Subcutaneous adipose tissue (tissue), 4 donors: ENCODE results near the gene PURA. TPM values are rescaled to one million over a fixed set of nuclear protein-coding genes. Genes with fewer than 3 reads are reported as not detected.

Source experiments
- CTCF ChIP-seq: fragments of 450-650 bp; IDR thresholded peaks from one replicate; pipeline ENCODE4 v1.5.1; 2016; ENCODE audit warnings: low read depth, mild to moderate bottlenecking, control low read depth, antibody characterized with exemption, moderate library complexity
- total RNA-seq, 4 donors: library from RNA; depleted of rRNA; stranded (reverse); fragments of >200 nt; gene quantifications; one replicate each; pipeline ENCODE4 v1.1.0, GENCODE V29; 2016

PURA gene
- total RNA-seq, 4 donors from 2014 or later, result 25.6 to 41.7 (median 31.5) TPM

DNA sequence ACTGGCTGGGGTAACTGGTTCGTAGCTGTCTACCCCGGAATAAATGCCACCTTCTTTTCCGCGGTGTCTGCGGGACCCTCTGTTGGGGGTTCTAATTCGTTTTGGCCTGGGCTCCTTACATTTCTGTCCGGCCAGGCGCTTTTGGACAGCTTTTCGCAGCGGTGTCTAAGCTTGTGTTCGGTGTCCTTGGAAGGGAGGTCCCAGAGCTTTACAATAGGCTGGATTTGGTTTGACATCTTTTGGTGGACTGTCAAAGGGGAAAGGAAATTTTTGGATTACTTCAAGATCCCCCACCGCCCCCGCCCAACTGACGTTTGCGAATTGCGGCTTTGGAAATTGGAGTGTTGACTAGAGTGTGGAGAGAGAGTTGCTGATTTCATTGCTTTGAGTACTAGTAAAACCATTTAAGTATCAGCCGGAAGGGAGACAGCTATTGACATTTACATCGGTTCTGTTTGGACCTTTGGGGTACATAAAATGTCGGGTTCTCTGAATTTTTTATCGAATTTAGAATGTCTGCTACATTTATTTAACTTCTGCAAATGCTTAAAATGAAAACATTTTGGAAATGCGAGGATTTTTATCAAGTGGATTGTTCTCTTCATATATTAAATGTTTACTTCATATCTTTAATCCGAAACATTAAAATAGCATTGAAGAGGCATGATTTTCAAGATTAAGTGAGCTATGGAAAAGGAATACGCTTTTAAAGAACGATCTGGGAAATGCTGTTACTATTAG is 4.7 kb upstream of the PURA start:
- no peak for TF ChIP-seq CTCF

DNA sequence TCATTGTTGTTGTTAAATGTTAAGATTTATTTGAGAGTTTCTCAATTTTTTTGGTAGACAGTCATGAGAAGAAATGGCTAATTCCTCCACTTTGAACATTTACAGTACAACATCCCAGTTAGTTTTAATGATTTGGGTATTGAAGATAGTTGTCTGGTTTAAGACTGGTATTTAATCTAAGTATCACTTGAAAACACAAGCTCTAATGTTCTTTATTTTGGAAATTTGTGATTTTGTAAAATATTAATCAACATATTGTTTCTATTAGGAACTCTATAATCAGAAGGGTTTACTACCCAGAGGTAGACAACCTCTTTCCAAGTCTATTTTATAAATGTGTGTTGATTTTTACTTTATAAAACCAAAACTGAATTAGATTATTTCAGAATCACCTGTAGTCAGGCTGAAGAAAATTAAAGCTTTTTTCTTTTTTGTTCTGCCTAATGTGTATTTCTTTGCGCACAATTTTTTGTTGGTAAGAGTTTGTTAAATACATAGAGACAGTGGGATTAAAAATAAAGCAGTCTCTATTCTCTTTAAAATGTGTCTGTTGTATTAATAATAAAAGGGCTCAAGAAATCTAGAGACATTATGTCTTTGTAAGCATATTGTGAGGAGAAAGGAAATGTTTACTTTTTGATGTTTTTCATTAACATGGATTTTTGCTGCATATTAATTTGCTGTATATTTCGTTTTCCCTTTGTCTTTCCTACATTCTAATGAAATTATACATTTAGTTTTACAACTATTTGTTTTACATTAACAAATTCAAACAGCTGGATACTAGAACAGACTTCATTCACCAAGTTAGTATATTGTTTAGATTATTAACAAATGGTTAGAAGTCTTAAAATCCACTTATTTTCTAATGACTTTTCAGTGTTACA is 3.9 kb upstream of the PURA start:
- no peak for TF ChIP-seq CTCF

DNA sequence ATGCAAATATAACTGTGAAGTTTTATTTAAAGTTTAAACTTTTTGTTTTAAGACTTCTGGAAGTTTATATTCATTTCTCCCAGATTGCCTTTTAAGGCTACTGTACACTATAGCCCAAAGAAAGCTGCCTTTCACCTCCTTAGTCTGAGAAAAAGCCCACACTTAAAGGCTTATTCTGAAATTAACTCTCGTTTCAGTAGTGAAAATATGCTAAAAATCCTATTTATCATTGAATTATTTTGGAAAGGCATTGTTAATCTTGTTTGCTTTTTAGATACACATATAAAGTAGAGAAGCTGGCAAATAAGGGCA is 3.3 kb upstream of the PURA start:
- no peak for TF ChIP-seq CTCF

DNA sequence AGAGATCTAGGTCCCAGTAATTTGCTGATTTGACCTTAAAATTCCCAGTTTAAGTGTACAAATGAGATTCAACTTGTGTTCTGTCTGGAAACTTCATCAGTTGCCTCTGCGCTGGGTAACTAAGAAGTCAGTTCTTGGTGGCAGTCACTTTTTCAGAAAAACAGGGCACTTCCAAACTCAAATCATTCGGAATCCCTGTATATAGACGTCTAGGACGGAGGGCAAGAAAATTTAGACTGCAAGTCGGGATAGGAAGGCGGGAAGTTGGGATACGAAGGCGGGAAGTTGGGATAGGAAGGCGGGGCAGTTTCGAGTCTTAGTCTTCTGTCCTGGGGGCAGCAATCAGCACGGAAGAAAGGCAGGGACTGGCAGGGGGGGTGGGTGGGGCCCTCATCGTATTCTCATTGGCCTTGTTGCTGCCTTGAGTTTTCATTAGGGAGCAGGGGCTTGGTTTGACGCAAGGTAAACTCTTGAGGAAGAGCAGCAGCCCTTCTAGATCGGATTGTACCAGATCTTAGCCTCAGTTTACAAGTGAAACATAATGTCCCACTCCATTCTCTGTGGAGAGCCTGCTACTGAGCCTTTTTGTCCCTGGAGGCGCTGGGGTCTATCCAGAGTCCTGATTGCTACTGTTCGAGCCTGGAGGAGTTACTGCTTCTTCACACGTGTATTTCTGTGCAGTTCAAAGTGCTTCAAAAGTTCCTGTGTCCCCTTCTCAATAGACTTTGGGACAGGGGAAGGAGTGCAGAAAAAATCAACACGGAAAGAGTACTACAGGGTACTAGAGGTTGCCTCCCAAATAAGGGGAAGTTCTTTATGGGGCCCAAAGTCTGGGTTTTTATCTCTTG is 2.7 kb upstream of the PURA start:
- TF ChIP-seq CTCF, result no peak

DNA sequence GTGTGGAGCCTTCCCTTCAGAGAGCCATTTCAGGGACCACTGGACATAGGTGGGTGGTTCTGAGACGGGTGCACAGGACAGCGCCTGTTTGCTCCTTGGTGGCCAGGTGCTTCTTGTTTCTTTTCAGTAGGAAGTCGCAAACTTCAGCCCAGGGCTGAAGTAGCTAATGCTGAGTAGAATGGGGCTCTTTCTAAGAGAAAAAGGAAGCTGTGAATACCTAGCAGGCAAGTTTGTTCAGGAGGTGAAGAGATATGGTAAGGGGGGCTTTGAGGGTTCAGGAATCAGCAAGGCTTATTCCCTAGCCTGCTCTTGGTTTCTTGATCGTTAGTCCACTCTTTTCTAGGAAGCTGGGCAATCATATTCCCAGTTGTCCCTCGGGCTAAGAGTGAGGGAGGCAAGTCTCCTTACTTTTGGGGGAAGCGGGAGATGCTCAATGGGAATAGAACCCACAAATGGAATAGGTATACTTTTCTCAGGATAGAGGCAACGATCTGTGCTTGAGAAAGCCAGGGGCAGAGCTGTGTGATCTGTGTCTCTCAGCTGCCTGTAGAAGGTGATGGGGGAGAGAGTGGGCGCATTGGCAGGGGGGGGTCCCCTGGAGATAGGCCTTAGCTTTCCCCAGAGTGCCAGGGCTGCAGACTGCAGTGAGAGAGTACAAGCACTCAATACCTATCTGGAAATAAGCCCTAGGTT is 1.9 kb upstream of the PURA start:
- TF ChIP-seq CTCF, result no peak

GRCh38 chr5:140112685-140113179 is 1.2 kb upstream of the PURA start:
- TF ChIP-seq CTCF, result no peak
